HepG2 (cell line): ENCODE data around the gene NAPEPLD. TPM values are rescaled to one million over a fixed set of nuclear protein-coding genes. Genes with fewer than 3 reads are reported as not detected.

Experiments used
- ARNT2 ChIP-seq: sonication (generic); formaldehyde crosslinking; IDR thresholded peaks from 2 replicates; pipeline ENCODE4 v1.8.0; 2022; ENCODE audit warnings: mild to moderate bottlenecking, low read depth, missing genetic modification reagents, moderate library complexity
- BORCS8-MEF2B ChIP-seq: sonication (generic); formaldehyde crosslinking; IDR thresholded peaks from 2 replicates; pipeline ENCODE4 v1.8.0; 2022; ENCODE audit warnings: mild to moderate bottlenecking, missing genetic modification reagents
- ELF3 ChIP-seq: IDR thresholded peaks from 2 replicates; pipeline ENCODE4 v1.6.1; 2016; ENCODE audit warnings: missing genetic modification reagents, missing compliant biosample characterization
- GATA4 ChIP-seq: sonication (generic); IDR thresholded peaks from 2 replicates; pipeline ENCODE4 v1.6.1; 2016; ENCODE audit warnings: antibody characterized with exemption, low read depth, borderline replicate concordance
- GATAD1 ChIP-seq: IDR thresholded peaks from 2 replicates; pipeline ENCODE4 v1.6.1; 2016; ENCODE audit warnings: missing genetic modification reagents, missing compliant biosample characterization
- GPN1 ChIP-seq: sonication (generic); formaldehyde crosslinking; IDR thresholded peaks from 2 replicates; pipeline ENCODE4 v1.5.1; 2020; ENCODE audit warnings: missing genetic modification reagents, borderline replicate concordance
- HHEX ChIP-seq: IDR thresholded peaks from 2 replicates; pipeline ENCODE4 v1.6.1; 2016; ENCODE audit warnings: control low read depth
- HNF4G ChIP-seq, 2 experiments: sonication (generic) in 1 of 2; formaldehyde crosslinking in 1 of 2; IDR thresholded peaks; 2 replicates each; pipeline versions ENCODE4 v1.4.0 to v1.6.1; 2011 to 2020; ENCODE audit warnings: borderline replicate concordance in 2 of 2, low read depth in 2 of 2, mild to moderate bottlenecking in 2 of 2, low read length in 1 of 2, missing genetic modification reagents in 1 of 2, moderate library complexity in 1 of 2
- NR0B2 ChIP-seq: sonication (generic); formaldehyde crosslinking; IDR thresholded peaks from 2 replicates; pipeline ENCODE4 v1.4.0; 2020; ENCODE audit warnings: mild to moderate bottlenecking, missing genetic modification reagents
- PAWR ChIP-seq: sonication (generic); formaldehyde crosslinking; IDR thresholded peaks from 2 replicates; pipeline ENCODE4 v1.4.0; 2020; ENCODE audit warnings: missing genetic modification reagents, mild to moderate bottlenecking, borderline replicate concordance
- PITX1 ChIP-seq: sonication (generic); formaldehyde crosslinking; IDR thresholded peaks from 2 replicates; pipeline ENCODE4 v1.5.1; 2020; ENCODE audit warnings: mild to moderate bottlenecking, missing genetic modification reagents
- POLR2G ChIP-seq: fragments of 200-400 bp; formaldehyde crosslinking; IDR thresholded peaks from 2 replicates; pipeline ENCODE4 v1.6.1; 2018; ENCODE audit warnings: mild to moderate bottlenecking, low read depth, low read length, moderate library complexity
- RBAK ChIP-seq: sonication (generic); formaldehyde crosslinking; IDR thresholded peaks from 2 replicates; pipeline ENCODE4 v1.5.1; 2020; ENCODE audit warnings: mild to moderate bottlenecking, missing genetic modification reagents
- SMAD1 ChIP-seq: sonication (generic); formaldehyde crosslinking; IDR thresholded peaks from 2 replicates; pipeline ENCODE4 v1.4.0; 2020; ENCODE audit warnings: missing genetic modification reagents, low read depth, mild to moderate bottlenecking, borderline replicate concordance
- ZBTB10 ChIP-seq: sonication (generic); formaldehyde crosslinking; IDR thresholded peaks from 2 replicates; pipeline ENCODE4 v1.4.0; 2020; ENCODE audit warnings: missing genetic modification reagents, borderline replicate concordance
- ZBTB34 ChIP-seq: sonication (generic); formaldehyde crosslinking; IDR thresholded peaks from 2 replicates; pipeline ENCODE4 v1.8.0; 2022; ENCODE audit warnings: mild to moderate bottlenecking, missing genetic modification reagents
- ZNF543 ChIP-seq: sonication (generic); formaldehyde crosslinking; IDR thresholded peaks from 2 replicates; pipeline ENCODE4 v1.4.0; 2020; ENCODE audit warnings: mild to moderate bottlenecking, missing genetic modification reagents
- ZNF616 ChIP-seq: sonication (generic); formaldehyde crosslinking; IDR thresholded peaks from 2 replicates; pipeline ENCODE4 v1.5.0; 2020; ENCODE audit warnings: low read depth, mild to moderate bottlenecking, missing genetic modification reagents
- ZNF782 ChIP-seq: sonication (generic); formaldehyde crosslinking; IDR thresholded peaks from 2 replicates; pipeline ENCODE4 v1.4.0; 2020; ENCODE audit warnings: missing genetic modification reagents, mild to moderate bottlenecking, borderline replicate concordance
- ZNF816 ChIP-seq: sonication (generic); formaldehyde crosslinking; IDR thresholded peaks from 2 replicates; pipeline ENCODE4 v1.8.0; 2022; ENCODE audit warnings: missing genetic modification reagents, mild to moderate bottlenecking, borderline replicate concordance
- polyA plus RNA-seq, 8 experiments: library from polyadenylated mRNA; depleted of rRNA in 3 of 8; stranded (reverse) in 7 of 8; unstranded in 1 of 8; fragments of >200 nt; fragmentation: Illumina TruSeq in 4 of 8; extraction: Trizol in 4 of 8; gene quantifications; 2 replicates each; pipeline versions ENCODE4 v1.2.1 to v1.2.3, GENCODE V29; 2011 to 2016; ENCODE audit warnings: low read depth in 4 of 8, missing spikeins in 1 of 8, mixed read lengths in 1 of 8; ENCODE audit not compliant: insufficient read depth in 1 of 8
- total RNA-seq, 5 experiments: library from RNA; depleted of rRNA; stranded (reverse); fragments of >200 nt; fragmentation: Illumina TruSeq; extraction: Trizol; gene quantifications; 2 replicates each; pipeline ENCODE4 v1.2.3, GENCODE V29; 2016; ENCODE audit warnings: low read depth in 1 of 5
- TF ChIP-seq, protein P1 (sequence below): sonication (generic); formaldehyde crosslinking; IDR thresholded peaks from 2 replicates; pipeline ENCODE4 v1.5.0; 2020; ENCODE audit warnings: missing genetic modification reagents
- TF ChIP-seq, protein P2 (sequence below): sonication (generic); formaldehyde crosslinking; IDR thresholded peaks from 2 replicates; pipeline ENCODE4 v1.4.0; 2020; ENCODE audit warnings: mild to moderate bottlenecking, low read depth, missing genetic modification reagents

The NAPEPLD gene
- total and polyA plus RNA-seq, 2 of the 13 experiments (the other 11 are each of a cell fraction or from before 2014, with no cell fraction given), result 3.4 to 5.6 TPM

DNA sequence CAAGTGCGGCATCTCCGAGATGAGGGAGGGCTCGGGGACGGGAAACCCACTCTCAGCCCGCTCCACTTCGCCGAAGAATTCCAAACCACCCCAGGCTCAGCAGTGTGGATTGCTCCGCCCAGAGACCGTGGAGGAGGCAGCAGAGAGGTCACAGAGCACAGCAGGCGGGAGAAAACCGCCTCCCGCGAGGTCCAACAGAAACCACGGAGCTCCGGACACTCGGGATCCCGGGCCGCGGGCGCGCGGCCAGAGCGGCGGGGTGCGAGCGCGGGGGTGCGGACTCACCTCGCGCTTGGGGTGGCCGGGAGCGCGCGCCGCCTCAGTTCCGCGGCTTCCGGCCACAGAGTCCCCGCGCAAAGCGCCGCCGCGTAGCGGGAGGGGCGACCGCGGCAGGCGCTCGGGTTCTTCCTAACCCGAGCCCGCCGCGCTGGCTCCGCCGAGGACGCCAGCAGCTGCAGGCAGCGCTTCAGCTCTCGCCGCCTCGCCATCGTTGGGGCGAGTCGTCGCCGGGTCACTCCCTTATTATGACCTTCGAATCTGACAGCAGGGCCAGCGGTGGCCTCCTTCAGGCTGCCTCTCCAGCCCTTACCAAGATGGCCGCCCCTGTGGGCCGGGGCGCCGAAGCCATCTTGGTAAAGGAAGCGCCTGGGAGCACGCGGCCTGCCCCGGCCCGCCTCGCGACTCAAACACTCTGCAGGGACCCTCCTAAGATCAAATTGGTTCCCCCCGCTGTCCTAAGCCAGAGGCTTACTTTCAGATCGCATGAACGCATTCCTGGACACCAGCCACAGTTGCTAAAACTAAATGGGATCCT is at the start of gene NAPEPLD (continued):
- no peak for TF ChIP-seq ZNF816 (CRISPR knock-in tag)
- no peak for TF ChIP-seq ZBTB10
- TF ChIP-seq ZNF616 (CRISPR knock-in tag), result peak; percentile 61; the same call in 1 of the 2 replicates
- TF ChIP-seq GPN1, result no peak
- TF ChIP-seq GATAD1 (CRISPR knock-in tag), result no peak
- no peak for TF ChIP-seq NR0B2 (CRISPR knock-in tag)
- TF ChIP-seq, protein P1, sequence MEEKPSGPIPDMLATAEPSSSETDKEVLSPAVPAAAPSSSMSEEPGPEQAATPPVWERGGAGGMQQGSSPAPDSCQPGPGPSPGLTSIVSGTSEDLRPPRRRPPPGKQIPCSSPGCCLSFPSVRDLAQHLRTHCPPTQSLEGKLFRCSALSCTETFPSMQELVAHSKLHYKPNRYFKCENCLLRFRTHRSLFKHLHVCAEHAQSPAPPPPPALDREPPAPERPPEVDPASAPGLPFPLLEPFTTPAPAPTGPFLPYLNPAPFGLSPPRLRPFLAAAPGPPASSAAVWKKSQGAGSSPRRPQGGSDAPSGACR (CRISPR knock-in tag), result no peak
- peak; percentile 29; the same call in 1 of the 2 replicates for TF ChIP-seq HNF4G (IDR thresholded peaks at IDR 0.05; ENCODE audit: borderline replicate concordance, low read depth, low read length)
- peak; percentile 61; the same call in 1 of the 2 replicates for TF ChIP-seq HNF4G (CRISPR knock-in tag; IDR thresholded peaks at IDR 0.05; ENCODE audit: borderline replicate concordance, low read depth)
- no peak for TF ChIP-seq HHEX (CRISPR knock-in tag)
- 0 out of 2 replicates have a peak, but pooled peaks have one; percentile 67 for TF ChIP-seq SMAD1
- no peak for TF ChIP-seq ZBTB34
- TF ChIP-seq PAWR (CRISPR knock-in tag), result 0 out of 2 replicates have a peak, but pooled peaks have one; percentile 7
- TF ChIP-seq ELF3 (CRISPR knock-in tag), result peak; percentile 41; the same call in 1 of the 2 replicates
- peak; percentile 89 for TF ChIP-seq POLR2G
- no peak for TF ChIP-seq ZNF782
- TF ChIP-seq BORCS8-MEF2B (CRISPR knock-in tag), result no peak; the same call in 1 of the 2 replicates
- TF ChIP-seq PITX1, result peak; percentile 24; the same call in 1 of the 2 replicates
- TF ChIP-seq GATA4, result no peak
- TF ChIP-seq ARNT2 (CRISPR knock-in tag), result no peak; the same call in 1 of the 2 replicates
- no peak for TF ChIP-seq RBAK
- no peak for TF ChIP-seq ZNF543 (CRISPR knock-in tag)
- TF ChIP-seq, protein P2, sequence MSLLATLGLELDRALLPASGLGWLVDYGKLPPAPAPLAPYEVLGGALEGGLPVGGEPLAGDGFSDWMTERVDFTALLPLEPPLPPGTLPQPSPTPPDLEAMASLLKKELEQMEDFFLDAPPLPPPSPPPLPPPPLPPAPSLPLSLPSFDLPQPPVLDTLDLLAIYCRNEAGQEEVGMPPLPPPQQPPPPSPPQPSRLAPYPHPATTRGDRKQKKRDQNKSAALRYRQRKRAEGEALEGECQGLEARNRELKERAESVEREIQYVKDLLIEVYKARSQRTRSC, result no peak
